ENCODE data around the gene KCNV2.

DNA sequence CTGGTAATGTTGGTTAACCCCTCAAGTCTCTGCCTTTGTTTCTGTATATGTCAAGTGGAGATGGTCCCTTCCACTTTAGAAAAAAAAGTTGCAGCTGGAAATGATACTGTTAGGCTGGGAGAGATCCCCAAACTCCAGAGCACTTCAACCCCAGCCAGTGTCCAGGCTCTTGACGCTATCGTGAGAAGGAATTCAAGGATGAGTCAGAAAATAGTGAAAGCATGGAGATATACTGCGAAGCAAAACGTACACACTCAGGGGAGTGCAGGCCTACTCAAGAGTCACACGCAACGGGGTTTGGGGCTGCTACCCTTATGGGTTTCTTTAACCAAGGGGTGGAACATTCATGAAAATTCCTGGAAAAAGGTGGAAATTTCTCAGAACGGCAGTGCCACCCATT lies 24.9 kb downstream of the KCNV2 start:
- TF ChIP-seq, protein P1, sequence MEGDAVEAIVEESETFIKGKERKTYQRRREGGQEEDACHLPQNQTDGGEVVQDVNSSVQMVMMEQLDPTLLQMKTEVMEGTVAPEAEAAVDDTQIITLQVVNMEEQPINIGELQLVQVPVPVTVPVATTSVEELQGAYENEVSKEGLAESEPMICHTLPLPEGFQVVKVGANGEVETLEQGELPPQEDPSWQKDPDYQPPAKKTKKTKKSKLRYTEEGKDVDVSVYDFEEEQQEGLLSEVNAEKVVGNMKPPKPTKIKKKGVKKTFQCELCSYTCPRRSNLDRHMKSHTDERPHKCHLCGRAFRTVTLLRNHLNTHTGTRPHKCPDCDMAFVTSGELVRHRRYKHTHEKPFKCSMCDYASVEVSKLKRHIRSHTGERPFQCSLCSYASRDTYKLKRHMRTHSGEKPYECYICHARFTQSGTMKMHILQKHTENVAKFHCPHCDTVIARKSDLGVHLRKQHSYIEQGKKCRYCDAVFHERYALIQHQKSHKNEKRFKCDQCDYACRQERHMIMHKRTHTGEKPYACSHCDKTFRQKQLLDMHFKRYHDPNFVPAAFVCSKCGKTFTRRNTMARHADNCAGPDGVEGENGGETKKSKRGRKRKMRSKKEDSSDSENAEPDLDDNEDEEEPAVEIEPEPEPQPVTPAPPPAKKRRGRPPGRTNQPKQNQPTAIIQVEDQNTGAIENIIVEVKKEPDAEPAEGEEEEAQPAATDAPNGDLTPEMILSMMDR (IDR thresholded peaks at IDR 0.05), result no peak
- no peak for TF ChIP-seq EP300 (IDR thresholded peaks at IDR 0.05)
- TF ChIP-seq POLR2A (IDR thresholded peaks at IDR 0.05), result no peak
- TF ChIP-seq POLR2AphosphoS5 (IDR thresholded peaks at IDR 0.05), result no peak
